ENCODE measurements around the gene SLC25A45.

GRCh38 chr11:65396769-65397745, 14.6 kb upstream of the SLC25A45 start:
- TF ChIP-seq POLR2A (IDR thresholded peaks at IDR 0.05) (no peak), CTCF (IDR thresholded peaks at IDR 0.05) (no peak)

Data from heart left ventricle (tissue), 13 donors.